Measurements from ENCODE around the gene CSTPP1. TPM values are rescaled to one million over a fixed set of nuclear protein-coding genes. Genes with fewer than 3 reads are reported as not detected.

The CSTPP1 gene
- total and polyA plus RNA-seq, 2 donors (not counting 1 experiment from before 2014, with no cell fraction given), result 11.5 to 29.0 TPM

- no peak overlapping the region for H3K4me3 ChIP-seq (ENCODE audit: control extremely low read depth in 1 of 5, extremely low read depth in 1 of 5, insufficient read depth in 1 of 5, low read depth in 2 of 5, low read length in 4 of 5)
- no peak overlapping the region for H3K27ac Mint-ChIP-seq
- DNase-seq (no peak), ATAC-seq (ENCODE audit: low read depth) (no peak)
- H3K27me3 Mint-ChIP-seq, result no peaks in the 10 kb centered on the region
- 100% methylated on average over 2 of the region's 3 CpGs for WGBS (ENCODE audit: insufficient coverage)
- no peak overlapping the region for H3K4me3 Mint-ChIP-seq
- H3K9ac ChIP-seq (ENCODE audit: low read length), result no peak overlapping the region
- intact Hi-C loops (cut with micrococcal nuclease), result no loop called here
- no peaks in the 10 kb centered on the region for H3K27me3 ChIP-seq (replicated peaks in 1 of 4; ENCODE audit: control extremely low read depth in 1 of 4, control insufficient read depth in 3 of 4, insufficient read depth in 4 of 4, low read length in 3 of 4)
- no peak overlapping the region for H3K27ac ChIP-seq (ENCODE audit: low read length in 2 of 2)
- H4K20me1 ChIP-seq (ENCODE audit: control insufficient read depth, insufficient read depth, low read length, poor library complexity, severe bottlenecking), result no peaks in the 10 kb centered on the region
- no peak overlapping the region for H3K4me2 ChIP-seq (replicated peaks; ENCODE audit: low read depth, low read length, poor library complexity, severe bottlenecking)
- ChIA-PET POLR2A (no interaction called here), CTCF (interaction anchor here (1.1 kb wide), 1 partner anchor 84 kb away, joined by 3 read pairs; no protein-coding TSS in a partner anchor)
- no peaks in the 10 kb centered on the region for H3K4me1 Mint-ChIP-seq
- no peaks in the 10 kb centered on the region for H3K9me3 ChIP-seq (ENCODE audit: control extremely low read depth in 1 of 3, control insufficient read depth in 2 of 3, insufficient read depth in 1 of 3, low read length in 2 of 3)
- H3K79me2 ChIP-seq (ENCODE audit: control insufficient read depth, insufficient read depth, low read length), result no peaks in the 10 kb centered on the region
- H3K4me1 ChIP-seq (ENCODE audit: control insufficient read depth in 2 of 2, insufficient read depth in 2 of 2, low read length in 2 of 2), result no peaks in the 10 kb centered on the region
- no peaks in the 10 kb centered on the region for H3K36me3 ChIP-seq (replicated peaks in 1 of 2; ENCODE audit: control extremely low read depth in 1 of 2, control insufficient read depth in 1 of 2, extremely low read depth in 1 of 2, insufficient read depth in 2 of 2, low read length in 1 of 2)
- no peak for TF ChIP-seq CTCF (IDR thresholded peaks at IDR 0.05)
- no peak for TF ChIP-seq EZH2 (IDR thresholded peaks at IDR 0.05; ENCODE audit: borderline replicate concordance, insufficient read depth, low read depth, low read length, poor library complexity, severe bottlenecking)
- H2AFZ ChIP-seq (ENCODE audit: insufficient read depth, low read depth, low read length, poor library complexity, severe bottlenecking), result no peak overlapping the region
- H3K9me3 Mint-ChIP-seq (ENCODE audit: insufficient read depth), result no peaks in the 10 kb centered on the region
Observed at GRCh38 chr11:47071341-47071740, 134.8 kb downstream of the CSTPP1 start.

GRCh38 chr11:47071791-47072261 lies 135.3 kb downstream of the CSTPP1 start:
- Histone ChIP-seq H3K4me1 (ENCODE audit: control insufficient read depth in 2 of 2, insufficient read depth in 2 of 2, low read length in 2 of 2) (no peaks in the 10 kb centered on the region), H3K27ac (ENCODE audit: low read length in 2 of 2) (no peak overlapping the region), H3K9me3 (ENCODE audit: control extremely low read depth in 1 of 3, control insufficient read depth in 2 of 3, insufficient read depth in 1 of 3, low read length in 2 of 3) (no peaks in the 10 kb centered on the region), H3K79me2 (ENCODE audit: control insufficient read depth, insufficient read depth, low read length) (no peaks in the 10 kb centered on the region), H3K4me2 (replicated peaks; ENCODE audit: low read depth, low read length, poor library complexity, severe bottlenecking) (no peak overlapping the region), H3K4me3 (ENCODE audit: control extremely low read depth in 1 of 5, extremely low read depth in 1 of 5, insufficient read depth in 1 of 5, low read depth in 2 of 5, low read length in 4 of 5) (no peak overlapping the region), H2AFZ (ENCODE audit: insufficient read depth, low read depth, low read length, poor library complexity, severe bottlenecking) (no peak overlapping the region), H3K9ac (ENCODE audit: low read length) (no peak overlapping the region), H3K36me3 (replicated peaks in 1 of 2; ENCODE audit: control extremely low read depth in 1 of 2, control insufficient read depth in 1 of 2, extremely low read depth in 1 of 2, insufficient read depth in 2 of 2, low read length in 1 of 2) (no peaks in the 10 kb centered on the region), H4K20me1 (ENCODE audit: control insufficient read depth, insufficient read depth, low read length, poor library complexity, severe bottlenecking) (no peaks in the 10 kb centered on the region), H3K27me3 (replicated peaks in 1 of 4; ENCODE audit: control extremely low read depth in 1 of 4, control insufficient read depth in 3 of 4, insufficient read depth in 4 of 4, low read length in 3 of 4) (no peaks in the 10 kb centered on the region)
- DNase-seq, result no peak
- no peak overlapping the region for H3K27ac Mint-ChIP-seq
- H3K27me3 Mint-ChIP-seq, result no peaks in the 10 kb centered on the region
- H3K9me3 Mint-ChIP-seq (ENCODE audit: insufficient read depth), result no peaks in the 10 kb centered on the region
- ChIA-PET CTCF (no interaction called here), POLR2A (no interaction called here)
- intact Hi-C loops (cut with micrococcal nuclease), result no loop called here
- ATAC-seq (ENCODE audit: low read depth), result no peak
- 100% methylated on average over 1 of the region's 2 CpGs for WGBS (ENCODE audit: insufficient coverage)
- TF ChIP-seq EZH2 (IDR thresholded peaks at IDR 0.05; ENCODE audit: borderline replicate concordance, insufficient read depth, low read depth, low read length, poor library complexity, severe bottlenecking) (no peak), CTCF (IDR thresholded peaks at IDR 0.05) (no peak)
- H3K4me3 Mint-ChIP-seq, result no peak overlapping the region
- no peaks in the 10 kb centered on the region for H3K4me1 Mint-ChIP-seq
